ENCODE data around the gene AGBL4.

AGBL4 gene

GRCh38 chr1:48851638-48852037, 1172.1 kb downstream of the AGBL4 start:
- in situ Hi-C loops (cut with MboI; ENCODE audit: low sequenced_read_pairs) = no loop called here

DNA sequence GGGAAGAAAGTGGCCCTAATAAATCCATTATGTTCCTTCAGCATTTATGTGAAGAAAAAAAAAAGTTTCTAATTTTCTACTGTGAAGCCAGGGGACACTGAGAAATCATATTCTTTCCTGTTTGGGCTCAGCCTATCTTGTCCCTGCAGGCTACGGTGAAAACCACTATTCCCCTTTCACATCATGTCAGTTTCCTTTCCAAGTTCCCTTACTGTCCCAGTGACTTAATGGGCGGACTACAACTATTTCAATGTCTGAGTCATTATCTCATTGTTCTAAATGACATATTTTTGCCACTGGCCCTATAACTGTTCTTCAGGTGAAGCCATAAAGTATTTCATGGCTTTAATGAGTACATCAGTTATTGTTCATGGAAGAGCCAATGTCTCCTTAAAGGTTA, 1175.7 kb downstream of the AGBL4 start:
- in situ Hi-C loops (cut with MboI; ENCODE audit: low sequenced_read_pairs) = no loop called here

GRCh38 chr1:48846441-48846840, 1177.3 kb downstream of the AGBL4 start:
- in situ Hi-C loops (cut with MboI; ENCODE audit: low sequenced_read_pairs) = no loop called here

GRCh38 chr1:48844187-48844586, 1179.6 kb downstream of the AGBL4 start:
- in situ Hi-C loops (cut with MboI; ENCODE audit: low sequenced_read_pairs) = no loop called here

GRCh38 chr1:48841966-48842365, 1181.8 kb downstream of the AGBL4 start:
- in situ Hi-C loops (cut with MboI; ENCODE audit: low sequenced_read_pairs) = no loop called here

- in situ Hi-C loops (cut with MboI; ENCODE audit: low sequenced_read_pairs) = no loop called here
Measured at GRCh38 chr1:48841461-48841860, 1182.3 kb downstream of the AGBL4 start.

DNA sequence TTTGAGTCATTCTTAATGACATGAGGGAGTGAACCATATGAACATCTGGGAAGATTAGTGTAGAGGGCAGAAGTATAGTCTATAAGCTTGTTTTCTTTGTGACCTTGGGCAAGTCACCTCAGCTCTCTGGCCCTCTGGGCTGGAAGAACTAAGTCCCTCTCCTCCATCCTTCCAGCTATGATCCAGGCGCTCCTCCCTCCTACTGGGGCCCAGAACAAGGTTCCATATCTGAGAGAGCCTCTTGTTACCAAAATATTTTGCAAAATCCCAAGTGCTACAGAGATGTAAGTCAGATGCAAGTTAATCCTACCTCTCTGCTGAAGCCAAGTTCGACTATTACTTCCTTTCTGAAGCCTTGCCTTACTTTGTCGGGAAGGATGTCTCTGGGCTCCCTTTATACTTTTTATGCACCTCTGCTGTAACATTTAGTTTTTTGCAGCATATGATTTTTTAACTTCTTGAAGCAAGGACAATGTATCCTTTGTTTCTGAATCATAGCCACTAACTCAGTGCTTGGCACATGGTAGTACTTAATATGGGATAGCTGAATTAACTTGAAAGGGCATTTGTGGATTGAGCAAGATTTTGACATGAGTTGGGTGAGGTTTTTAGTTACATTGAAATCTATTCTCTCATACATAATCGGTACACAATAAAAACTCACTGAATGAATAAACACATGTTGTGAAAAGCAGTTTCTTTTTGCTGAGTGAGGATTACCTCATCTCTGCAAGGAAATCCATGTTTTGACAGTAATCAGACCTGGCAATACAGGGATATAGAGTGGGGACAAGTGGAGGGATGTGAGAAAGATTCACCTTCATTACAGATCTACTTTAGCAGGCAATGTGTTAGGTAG, 1192.4 kb downstream of the AGBL4 start:
- in situ Hi-C loops (cut with MboI; ENCODE audit: low sequenced_read_pairs) = no loop called here

DNA sequence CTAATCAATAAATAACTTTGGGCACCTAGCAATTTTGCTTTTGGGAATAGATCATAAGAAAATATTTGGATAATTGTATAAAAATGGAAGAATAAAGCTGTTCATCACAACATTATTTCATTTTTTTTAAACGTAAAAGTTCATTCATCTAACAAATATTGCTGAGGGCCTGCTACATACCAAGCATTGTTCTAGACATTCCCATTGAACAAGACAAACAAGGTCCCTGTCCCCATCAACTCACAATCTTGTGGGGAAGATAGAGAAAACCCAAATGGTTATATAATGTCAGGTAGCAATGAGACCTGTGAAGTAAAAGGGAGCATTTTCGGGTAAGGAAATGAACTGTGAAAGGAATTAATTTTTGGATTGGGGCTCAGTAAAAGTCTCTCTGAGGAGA, 1193.0 kb downstream of the AGBL4 start:
- in situ Hi-C loops (cut with MboI; ENCODE audit: low sequenced_read_pairs) = no loop called here

- in situ Hi-C loops (cut with MboI; ENCODE audit: low sequenced_read_pairs) = no loop called here
Measured at GRCh38 chr1:48829446-48829845, 1194.3 kb downstream of the AGBL4 start.

DNA sequence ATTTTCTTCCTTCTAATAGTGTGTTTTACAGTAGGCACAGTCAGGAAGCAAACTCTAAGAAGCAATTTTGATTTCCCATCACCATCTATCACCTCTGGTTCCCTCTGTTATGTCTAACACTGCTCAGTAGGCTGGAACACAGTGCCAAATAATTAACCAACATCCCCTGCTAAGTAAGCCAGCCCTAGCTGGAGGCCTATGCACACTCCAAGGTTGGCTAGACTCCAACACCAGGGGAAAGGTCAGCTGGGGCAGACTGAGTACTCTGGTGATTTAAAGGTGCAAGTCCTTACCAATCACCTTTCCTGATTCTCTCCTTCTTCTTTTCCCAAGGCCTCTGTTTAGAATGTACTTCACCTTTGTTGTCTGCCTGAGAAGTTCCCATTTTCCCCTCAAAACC, 1200.6 kb downstream of the AGBL4 start:
- in situ Hi-C loops (cut with MboI; ENCODE audit: low sequenced_read_pairs) = no loop called here

DNA sequence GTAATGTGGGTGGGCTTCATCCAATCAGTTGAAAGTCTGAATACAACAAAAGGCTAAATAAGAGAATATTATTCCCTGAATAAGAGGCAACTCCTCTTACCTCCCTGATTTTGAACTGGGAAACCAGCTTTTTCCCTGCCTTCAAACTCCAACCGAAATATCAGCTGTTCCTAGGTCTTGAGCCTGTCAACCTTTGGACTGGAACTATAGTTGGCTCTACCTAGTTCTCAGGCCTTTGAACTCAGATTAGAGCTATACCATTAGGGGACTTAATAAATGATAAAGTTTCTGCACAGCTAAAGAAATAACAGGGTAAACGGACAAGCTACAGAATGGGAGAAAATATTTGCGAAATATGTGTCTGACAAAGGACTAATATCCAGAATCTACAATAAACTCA, 1203.3 kb downstream of the AGBL4 start:
- in situ Hi-C loops (cut with MboI; ENCODE audit: low sequenced_read_pairs) = no loop called here

DNA sequence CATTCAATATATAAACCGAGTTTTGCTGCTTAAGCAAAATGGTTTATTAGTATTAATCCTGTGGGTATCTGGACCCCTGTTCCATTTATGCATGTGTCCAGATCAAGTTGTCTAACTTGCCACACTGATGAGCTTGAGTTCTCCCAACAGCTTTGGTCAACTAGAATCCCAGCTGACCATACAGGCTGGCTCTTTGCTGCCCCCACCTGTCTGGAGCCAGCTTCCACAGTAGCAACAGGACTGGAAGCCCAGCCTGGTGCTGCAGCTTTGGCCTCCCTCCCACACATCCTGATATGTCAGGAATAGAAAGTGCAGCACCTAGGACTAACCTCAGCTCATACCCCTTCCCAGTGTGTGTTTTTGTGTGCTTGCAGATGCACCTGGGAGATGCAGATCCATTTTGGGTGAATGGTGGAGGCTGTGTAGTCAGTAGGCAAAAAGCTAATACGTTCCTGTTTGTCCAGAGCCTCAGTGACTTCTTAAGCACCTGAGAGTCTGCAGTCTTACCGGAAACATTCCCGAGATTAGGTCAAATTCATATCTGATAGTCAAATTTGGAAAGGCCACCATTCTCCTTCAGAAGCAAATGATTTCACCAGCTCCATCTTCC, 1206.1 kb downstream of the AGBL4 start:
- in situ Hi-C loops (cut with MboI; ENCODE audit: low sequenced_read_pairs) = no loop called here

DNA sequence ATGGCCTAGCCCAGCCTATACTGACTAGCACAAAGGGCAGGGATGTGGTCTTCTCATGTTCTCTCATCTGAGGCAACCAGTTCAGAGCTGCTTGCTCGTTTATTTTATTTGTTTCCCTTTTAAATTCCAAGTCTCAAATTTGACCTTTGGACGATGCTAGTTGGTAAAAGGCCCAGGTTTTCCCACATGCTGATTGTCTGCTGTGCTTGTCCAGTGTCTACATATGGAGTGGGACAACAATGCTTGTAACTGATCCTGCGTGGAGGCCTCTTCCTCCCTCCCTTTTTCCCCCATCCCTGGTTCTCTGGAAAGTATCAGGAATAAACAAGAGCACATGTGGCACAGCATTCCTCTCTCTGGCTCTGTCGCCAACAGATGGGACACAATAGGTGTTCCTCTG, 1213.0 kb downstream of the AGBL4 start:
- in situ Hi-C loops (cut with MboI; ENCODE audit: low sequenced_read_pairs) = no loop called here

DNA sequence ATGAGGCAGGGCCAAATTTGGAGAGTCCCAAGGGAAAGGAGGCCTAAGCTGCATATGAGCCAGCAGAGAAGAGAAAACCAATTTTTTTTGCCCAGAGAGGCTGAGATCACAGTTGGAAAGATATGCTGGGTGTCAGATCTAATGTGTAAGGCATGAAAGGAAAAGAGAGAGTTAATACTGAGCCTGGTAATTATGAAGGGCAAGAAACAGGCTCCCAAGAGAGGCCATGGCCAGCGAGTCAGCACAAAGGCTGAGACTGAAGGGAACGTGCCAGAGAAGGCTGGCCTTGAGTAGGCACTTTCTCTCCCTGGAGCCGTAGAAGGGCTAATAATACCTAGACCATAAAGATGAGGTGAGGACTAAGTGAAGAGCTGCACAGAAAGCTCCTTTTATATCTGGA, 1215.3 kb downstream of the AGBL4 start:
- in situ Hi-C loops (cut with MboI; ENCODE audit: low sequenced_read_pairs) = no loop called here

- in situ Hi-C loops (cut with MboI; ENCODE audit: low sequenced_read_pairs) = no loop called here
Measured at GRCh38 chr1:48807554-48808260, 1216.0 kb downstream of the AGBL4 start.

GRCh38 chr1:48803474-48803873, 1220.3 kb downstream of the AGBL4 start:
- in situ Hi-C loops (cut with MboI; ENCODE audit: low sequenced_read_pairs) = no loop called here

- in situ Hi-C loops (cut with MboI; ENCODE audit: low sequenced_read_pairs) = no loop called here
Measured at GRCh38 chr1:48794816-48795215, 1228.9 kb downstream of the AGBL4 start.

DNA sequence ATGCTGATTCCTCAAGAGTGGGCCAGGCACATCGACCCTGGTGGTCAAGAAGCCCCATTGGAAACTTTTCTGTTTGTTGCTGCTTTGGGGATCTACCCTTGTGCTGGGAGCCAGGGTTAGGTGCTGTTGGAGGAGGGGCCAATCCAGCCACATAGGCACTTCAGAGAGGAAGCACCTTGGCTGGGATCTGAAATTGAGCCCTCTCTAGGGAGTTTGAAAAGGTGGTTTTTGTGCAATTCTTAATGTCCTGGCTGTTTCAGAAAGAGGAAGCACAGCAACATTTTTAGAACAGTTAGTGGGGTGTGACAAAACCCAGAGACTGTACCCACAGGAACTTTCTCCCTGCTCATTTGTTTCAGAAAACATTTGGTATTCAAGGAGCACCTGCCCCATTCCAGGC, 1229.9 kb downstream of the AGBL4 start:
- in situ Hi-C loops (cut with MboI; ENCODE audit: low sequenced_read_pairs) = no loop called here

GRCh38 chr1:48792961-48793360, 1230.8 kb downstream of the AGBL4 start:
- in situ Hi-C loops (cut with MboI; ENCODE audit: low sequenced_read_pairs) = no loop called here

DNA sequence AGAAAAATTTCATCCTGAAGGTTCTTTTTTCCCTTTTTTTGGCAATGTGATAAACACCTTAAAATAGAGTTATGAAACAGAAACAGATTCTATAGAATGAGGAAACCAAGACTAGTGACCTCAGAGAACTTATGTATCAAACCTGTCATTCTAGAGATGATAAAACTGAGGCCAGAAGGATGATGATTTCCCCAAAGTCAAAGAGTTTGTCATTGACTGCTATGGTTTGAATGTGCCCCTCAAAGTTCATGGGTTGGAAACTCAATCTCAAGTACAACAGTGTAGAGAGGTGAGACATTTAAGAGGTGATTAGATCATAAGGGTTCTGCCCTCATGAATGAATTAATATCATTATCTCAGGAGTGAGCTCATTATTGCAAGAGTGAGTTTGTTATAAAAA, 1233.4 kb downstream of the AGBL4 start:
- in situ Hi-C loops (cut with MboI; ENCODE audit: low sequenced_read_pairs) = no loop called here

- in situ Hi-C loops (cut with MboI; ENCODE audit: low sequenced_read_pairs) = no loop called here
Measured at GRCh38 chr1:48789903-48790302, 1233.9 kb downstream of the AGBL4 start.

DNA sequence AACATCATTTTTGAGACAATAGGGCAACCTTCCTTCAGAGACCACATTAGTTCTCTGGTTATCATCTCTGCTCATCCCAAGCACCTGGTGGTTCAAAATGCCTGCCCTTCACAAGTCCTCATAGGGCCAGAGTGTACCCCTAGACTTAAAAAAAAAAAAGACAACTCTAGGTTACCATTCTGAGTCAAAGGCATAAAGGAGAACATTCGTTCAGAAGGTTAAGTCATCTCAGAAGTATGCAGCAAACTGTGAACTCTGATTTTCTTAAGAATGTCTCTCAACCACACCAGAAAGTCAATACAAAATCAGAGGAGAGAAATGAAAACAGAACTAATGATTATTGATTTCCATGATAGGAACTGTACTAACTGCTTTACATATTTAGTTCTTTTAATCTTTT, 1237.9 kb downstream of the AGBL4 start:
- in situ Hi-C loops (cut with MboI; ENCODE audit: low sequenced_read_pairs) = no loop called here
